ENCODE measurements around the gene TCEA3. TPM values are rescaled to one million over a fixed set of nuclear protein-coding genes. Genes with fewer than 3 reads are reported as not detected.

The TCEA3 gene
- total RNA-seq: 9.7 and 36.9 TPM in 2 replicates

DNA sequence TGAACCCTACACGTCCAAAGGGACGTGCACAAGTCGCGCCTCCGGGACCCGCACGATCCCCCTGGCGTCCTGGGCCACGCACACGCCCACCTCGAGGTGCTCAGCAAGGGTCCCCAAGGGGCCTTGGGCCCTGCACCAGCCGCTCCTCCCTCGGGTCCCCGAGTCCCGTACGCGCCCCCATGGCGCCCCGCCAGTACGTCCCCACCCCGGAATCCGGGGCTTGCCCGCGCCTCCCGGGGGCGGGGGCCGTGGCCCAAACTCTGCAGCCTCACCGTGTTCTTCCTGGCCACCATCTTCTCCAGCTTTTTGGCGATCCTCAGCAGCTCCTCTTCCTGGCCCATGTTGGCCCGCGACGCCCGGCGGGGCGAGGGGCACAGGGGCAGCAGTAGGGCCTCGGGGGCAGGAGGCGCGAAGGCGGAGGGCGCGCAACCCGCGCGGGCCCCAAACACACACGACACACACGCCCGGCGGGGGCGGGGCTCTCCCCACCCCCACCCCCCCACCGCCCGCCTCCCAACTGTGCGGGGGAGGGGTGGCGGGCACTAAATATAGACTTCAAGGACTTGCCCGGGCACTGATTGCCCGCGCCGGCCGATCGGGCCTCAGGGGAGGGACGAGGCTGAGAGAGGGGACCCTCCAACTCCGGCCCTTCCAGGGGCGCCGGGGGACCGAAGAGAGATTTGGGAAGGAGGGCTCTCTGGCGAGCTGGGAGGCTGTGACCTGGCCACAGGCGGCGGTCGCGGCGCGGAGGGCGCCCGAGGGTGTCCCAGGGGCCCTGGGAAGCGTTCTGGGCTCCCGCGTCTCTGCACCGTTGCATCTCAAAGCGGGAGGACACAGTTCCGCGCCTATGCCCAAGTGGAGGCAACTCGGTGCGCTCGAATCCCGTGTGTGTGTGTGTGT lies at the start of gene TCEA3:
TCEA3 (minus strand) TSS at position 456 of the 900 bp plus-strand sequence; CDS start at position 341, 115 bp downstream.

DNA sequence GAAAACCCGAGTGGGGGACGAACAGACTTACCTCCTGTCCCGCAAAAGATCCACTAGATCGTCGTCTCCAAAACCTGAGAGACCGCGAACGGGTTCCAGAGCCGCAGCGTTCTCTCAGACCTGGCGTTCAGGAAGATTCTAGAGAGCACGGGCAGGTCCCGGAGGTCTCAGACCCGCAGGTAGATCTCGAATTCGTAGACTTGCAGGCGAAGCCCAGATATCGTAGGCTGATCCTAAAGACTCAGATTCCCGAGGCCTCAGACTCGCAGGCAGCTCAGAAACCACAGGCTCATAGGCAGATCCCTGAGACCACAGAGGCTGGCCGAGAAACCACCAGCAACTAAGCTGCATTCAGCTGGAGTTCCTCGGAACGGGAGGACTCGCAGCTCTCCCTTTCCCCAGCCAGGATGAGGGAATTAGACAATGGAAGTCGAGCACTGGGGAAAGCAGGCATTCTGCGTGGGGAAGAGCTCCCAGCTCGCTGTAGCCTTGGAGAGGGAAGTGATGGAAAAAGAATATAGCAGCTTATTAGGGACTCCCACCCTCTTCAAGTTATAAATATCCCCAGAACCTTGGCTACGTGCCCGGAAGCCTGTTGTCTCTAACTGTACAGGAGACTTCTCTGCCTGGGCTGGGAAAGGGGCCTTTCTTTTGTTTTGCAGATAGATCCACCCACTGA lies 55.1 kb downstream of the TCEA3 start, which contains the start of gene ZNF436:
ZNF436 (minus strand) TSS at position 502 of the 679 bp plus-strand sequence. CDS start 1,831 bp downstream, outside the sequence.

DNA sequence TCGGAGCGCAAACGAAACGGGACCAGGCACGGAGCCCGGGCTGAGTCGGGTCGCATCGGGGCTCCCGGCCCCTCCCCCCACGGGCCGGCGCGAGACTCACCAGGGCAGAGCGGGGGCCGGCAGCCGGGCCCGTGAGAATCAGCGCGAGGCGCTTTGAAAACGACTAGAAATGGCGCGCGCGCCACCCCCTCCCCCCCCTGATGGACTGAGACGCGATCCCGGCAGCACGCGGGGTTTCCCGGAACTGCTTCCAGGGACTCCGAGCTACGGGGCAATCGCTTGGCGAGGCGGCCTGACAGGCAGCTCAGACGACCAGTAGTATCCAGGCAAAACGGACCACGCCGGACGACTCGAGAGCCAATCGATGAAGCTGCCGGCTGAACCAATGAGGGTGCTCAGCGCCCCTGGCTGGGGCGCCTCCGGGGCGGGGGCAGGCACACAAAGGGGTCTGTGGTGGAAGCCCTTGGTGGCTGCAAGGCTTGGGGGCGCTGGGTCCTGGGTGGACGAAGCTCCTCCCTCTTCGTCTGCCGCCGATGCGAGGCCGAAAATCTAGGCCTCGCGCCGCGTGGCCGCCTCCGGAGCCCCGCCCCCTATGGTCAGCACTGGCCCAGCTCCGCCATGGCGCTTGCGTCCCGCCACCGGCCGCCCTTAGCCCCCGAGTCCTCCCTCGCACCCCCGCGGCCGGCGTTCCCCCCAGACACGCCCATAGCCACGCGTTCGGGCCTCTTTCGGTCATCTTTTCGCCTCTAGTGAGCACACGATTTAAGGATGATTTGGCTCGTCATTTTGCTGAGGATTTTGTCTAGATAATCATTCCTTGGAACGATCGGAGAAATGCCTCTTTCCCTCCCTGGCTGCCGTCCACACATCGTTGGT lies 80.2 kb downstream of the TCEA3 start, which contains the start of gene HNRNPR:
HNRNPR (minus strand) TSS at position 174 of the 876 bp plus-strand sequence. CDS start 3,276 bp downstream, outside the sequence.

Other genes with a start within 250 kb of the TCEA3 start
- not detected in 2 replicates for gene HTR1D, start 207.2 kb downstream of the TCEA3 start, total RNA-seq
- gene HNRNPR, start 80.5 kb downstream of the TCEA3 start, total RNA-seq: 43.7 and 98.3 TPM in 2 replicates
- gene ZNF436, start 54.9 kb downstream of the TCEA3 start, total RNA-seq: 27.3 and 34.6 TPM in 2 replicates
- 62.4 and 140 TPM in 2 replicates for gene ASAP3, start 59.4 kb upstream of the TCEA3 start, total RNA-seq
- gene E2F2, start 106.5 kb upstream of the TCEA3 start, total RNA-seq: 0.17 and 2.0 TPM in 2 replicates
- gene ID3, start 134.8 kb upstream of the TCEA3 start, total RNA-seq: 38.0 and 80.3 TPM in 2 replicates